Activated CD4-positive, alpha-beta T cell treated with anti-CD3 and anti-CD28 coated beads, Interleukin-2, amount 50 U/mL, for 1 hour (primary cell): ENCODE results near the gene MYO15B.
A peak's percentile ranks its signal among the peaks of the same experiment; 100 is the strongest.
"Not testable (repeated sequence)": the region's sequence is repeated elsewhere in the genome, so short reads cannot be mapped to it uniquely, and the experiment has no call there.

Source experiments
- DNase-seq: peaks from one replicate; pipeline ENCODE4 v3.0.0-alpha.2; 2020

The MYO15B gene

GRCh38 chr17:75626496-75627038, 39.0 kb downstream of the MYO15B start:
- no peak for DNase-seq

GRCh38 chr17:75627094-75627493, 39.5 kb downstream of the MYO15B start:
- no peak for DNase-seq

GRCh38 chr17:75628425-75628824, 40.8 kb downstream of the MYO15B start:
- DNase-seq, result no peak

GRCh38 chr17:75629157-75629556, 41.6 kb downstream of the MYO15B start:
- no peak for DNase-seq

- DNase-seq, result no peak
These were observed 42.7 kb downstream of the MYO15B start for GRCh38 chr17:75630071-75630917.

- no peak for DNase-seq
These were observed 43.8 kb downstream of the MYO15B start for GRCh38 chr17:75631353-75631752.

- no peak for DNase-seq
These were observed 44.8 kb downstream of the MYO15B start for GRCh38 chr17:75632428-75632827.

GRCh38 chr17:75632863-75633485, 45.4 kb downstream of the MYO15B start, which contains the start of gene SMIM5:
Gene SMIM5 (plus strand): TSS chr17:75633434. CDS start chr17:75640202, 6,768 bp downstream.
- DNase-seq, result peak; percentile 84

GRCh38 chr17:75633486-75634375, 46.1 kb downstream of the MYO15B start:
- peak; percentile 59 for DNase-seq

GRCh38 chr17:75634376-75634740, 46.8 kb downstream of the MYO15B start:
- DNase-seq, result no peak

- no peak for DNase-seq
These were observed 47.4 kb downstream of the MYO15B start for GRCh38 chr17:75634754-75635609.

- no peak for DNase-seq
These were observed 48.1 kb downstream of the MYO15B start for GRCh38 chr17:75635610-75636202.

- DNase-seq, result no peak
These were observed 49.0 kb downstream of the MYO15B start for GRCh38 chr17:75636381-75637142.

GRCh38 chr17:75637143-75637538, 49.5 kb downstream of the MYO15B start:
- no peak for DNase-seq

- DNase-seq, result no peak
These were observed 50.0 kb downstream of the MYO15B start for GRCh38 chr17:75637551-75637950.

GRCh38 chr17:75638039-75638438, 50.4 kb downstream of the MYO15B start:
- DNase-seq, result not testable (repeated sequence)

GRCh38 chr17:75638893-75639292, 51.3 kb downstream of the MYO15B start:
- DNase-seq, result no peak

GRCh38 chr17:75639327-75639726, 51.7 kb downstream of the MYO15B start:
- DNase-seq, result no peak

GRCh38 chr17:75639771-75640555, 52.4 kb downstream of the MYO15B start:
- no peak for DNase-seq

- DNase-seq, result no peak
These were observed 53.0 kb downstream of the MYO15B start for GRCh38 chr17:75640556-75641119.
